ENCODE data around the gene TMEM204.
"Not testable (repeated sequence)": the region's sequence is repeated elsewhere in the genome, so short reads cannot be mapped to it uniquely, and the experiment has no call there.

TMEM204 gene

DNA sequence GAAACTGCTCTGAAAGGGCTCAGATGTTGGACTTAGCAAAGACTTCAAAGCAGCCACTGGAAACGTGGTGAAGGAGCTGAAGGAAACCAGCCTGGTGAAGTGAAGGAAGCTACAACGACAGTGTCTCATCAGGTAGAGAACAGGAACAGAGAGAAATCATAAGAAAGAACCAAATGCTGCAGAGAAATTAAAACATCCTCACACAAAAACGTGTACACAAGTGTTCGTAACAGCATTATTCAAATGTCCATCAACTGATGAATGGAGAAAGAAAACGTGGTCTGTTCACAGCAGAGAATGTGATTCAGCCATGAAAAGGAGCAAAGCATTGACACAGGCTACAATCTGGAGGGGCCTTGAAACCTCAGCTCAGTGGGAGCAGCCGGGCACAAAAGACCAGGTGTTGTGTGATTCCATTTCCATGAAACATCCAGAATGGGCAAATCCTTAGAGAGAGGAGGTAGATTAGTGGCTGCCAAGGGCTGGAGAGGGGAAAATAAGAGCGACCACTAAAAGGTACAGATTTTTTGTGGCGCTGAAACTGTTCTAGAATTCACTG, 51.5 kb downstream of the TMEM204 start:
- TF ChIP-seq, protein P1, sequence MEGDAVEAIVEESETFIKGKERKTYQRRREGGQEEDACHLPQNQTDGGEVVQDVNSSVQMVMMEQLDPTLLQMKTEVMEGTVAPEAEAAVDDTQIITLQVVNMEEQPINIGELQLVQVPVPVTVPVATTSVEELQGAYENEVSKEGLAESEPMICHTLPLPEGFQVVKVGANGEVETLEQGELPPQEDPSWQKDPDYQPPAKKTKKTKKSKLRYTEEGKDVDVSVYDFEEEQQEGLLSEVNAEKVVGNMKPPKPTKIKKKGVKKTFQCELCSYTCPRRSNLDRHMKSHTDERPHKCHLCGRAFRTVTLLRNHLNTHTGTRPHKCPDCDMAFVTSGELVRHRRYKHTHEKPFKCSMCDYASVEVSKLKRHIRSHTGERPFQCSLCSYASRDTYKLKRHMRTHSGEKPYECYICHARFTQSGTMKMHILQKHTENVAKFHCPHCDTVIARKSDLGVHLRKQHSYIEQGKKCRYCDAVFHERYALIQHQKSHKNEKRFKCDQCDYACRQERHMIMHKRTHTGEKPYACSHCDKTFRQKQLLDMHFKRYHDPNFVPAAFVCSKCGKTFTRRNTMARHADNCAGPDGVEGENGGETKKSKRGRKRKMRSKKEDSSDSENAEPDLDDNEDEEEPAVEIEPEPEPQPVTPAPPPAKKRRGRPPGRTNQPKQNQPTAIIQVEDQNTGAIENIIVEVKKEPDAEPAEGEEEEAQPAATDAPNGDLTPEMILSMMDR (IDR thresholded peaks at IDR 0.05; ENCODE audit: extremely low read depth, insufficient read depth, missing control alignments) = no peak
- no peak for DNase-seq (ENCODE audit: low spot score)
- in situ Hi-C loops (cut with MboI; ENCODE audit: low pct_unique_long_range_greater_than_20kb, low sequenced_read_pairs, unreplicated experiment) = no loop called here

DNA sequence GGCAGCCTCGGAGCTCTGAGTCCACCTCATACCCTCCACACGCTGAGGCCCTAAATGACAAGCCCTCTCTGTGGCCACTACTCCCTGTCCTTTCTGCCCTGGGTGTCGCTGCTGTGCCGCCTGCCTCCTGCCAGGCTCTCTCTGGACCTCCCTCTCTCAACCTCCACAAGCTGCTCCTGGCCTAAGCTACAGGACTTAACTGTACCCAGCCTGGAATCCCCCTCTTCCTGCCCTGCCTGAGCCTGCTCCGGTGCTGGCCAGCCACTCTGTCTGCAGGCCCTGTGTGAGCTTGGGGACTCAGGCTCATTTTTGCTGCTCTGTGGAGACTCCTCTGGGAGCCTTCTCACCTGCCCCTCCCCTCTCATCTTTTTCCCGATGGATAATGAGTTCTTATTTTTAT, 56.9 kb downstream of the TMEM204 start:
- TF ChIP-seq, protein P1 (IDR thresholded peaks at IDR 0.05; ENCODE audit: extremely low read depth, insufficient read depth, missing control alignments) = no peak
- in situ Hi-C loops (cut with MboI; ENCODE audit: low pct_unique_long_range_greater_than_20kb, low sequenced_read_pairs, unreplicated experiment) = no loop called here
- no peak for DNase-seq (ENCODE audit: low spot score)

DNA sequence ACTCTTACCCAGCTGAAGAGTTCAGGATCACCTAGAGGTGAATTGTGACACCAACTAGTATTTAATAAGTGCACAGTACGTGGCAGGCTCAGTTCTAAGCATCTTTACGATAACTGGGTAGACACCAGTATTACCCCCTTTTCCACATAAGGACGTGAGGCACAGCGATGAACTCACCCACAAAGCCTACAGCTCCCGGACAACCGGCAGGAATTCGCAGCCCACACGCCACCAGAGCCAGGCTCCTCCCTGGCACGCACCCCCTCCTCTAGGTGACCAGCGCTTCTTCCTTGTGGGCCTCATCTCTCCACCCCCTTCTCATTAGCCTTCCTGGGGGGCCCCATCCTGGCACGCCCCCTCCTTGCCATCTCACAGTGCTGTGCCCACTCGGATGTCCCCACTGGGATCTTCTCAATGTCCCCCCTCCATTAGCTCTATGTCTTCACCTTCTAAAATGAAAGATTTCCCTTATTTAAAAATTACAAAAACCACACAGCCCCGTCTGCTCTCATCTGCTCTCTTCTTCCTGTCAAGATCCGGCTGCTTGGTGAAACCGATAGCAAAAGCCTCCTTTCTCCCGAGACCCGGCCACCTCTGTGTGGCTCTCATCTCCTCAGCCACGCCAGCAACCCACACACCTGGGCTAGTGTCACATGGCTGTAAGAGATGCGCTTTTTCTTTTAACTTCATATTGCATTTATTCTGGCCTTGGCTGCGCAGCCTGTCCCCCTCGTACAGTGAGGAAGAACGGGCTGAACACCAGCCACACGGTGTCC, 57.7 kb downstream of the TMEM204 start:
- in situ Hi-C loops (cut with MboI; ENCODE audit: low pct_unique_long_range_greater_than_20kb, low sequenced_read_pairs, unreplicated experiment) = no loop called here
- no peak for DNase-seq (ENCODE audit: low spot score)
- TF ChIP-seq, protein P1 (IDR thresholded peaks at IDR 0.05; ENCODE audit: extremely low read depth, insufficient read depth, missing control alignments) = no peak

DNA sequence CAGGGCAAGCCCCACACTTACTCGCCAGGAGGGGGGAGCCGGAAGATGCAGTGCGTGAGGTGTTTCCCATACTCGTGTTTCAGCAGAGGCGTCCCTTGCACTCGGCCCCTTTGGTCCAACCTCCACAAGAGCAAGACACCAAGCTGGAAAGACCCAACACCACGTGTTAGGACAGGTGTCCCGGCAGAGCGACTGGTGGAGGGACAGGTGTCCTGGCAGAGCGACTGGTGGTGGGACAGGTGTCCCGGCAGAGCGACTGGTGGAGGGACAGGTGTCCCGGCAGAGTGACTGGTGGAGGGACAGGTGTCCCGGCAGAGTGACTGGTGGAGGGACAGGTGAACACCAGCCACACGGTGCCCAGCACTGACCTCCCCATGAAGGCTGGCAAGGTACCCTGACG, 59.0 kb downstream of the TMEM204 start:
- in situ Hi-C loops (cut with MboI; ENCODE audit: low pct_unique_long_range_greater_than_20kb, low sequenced_read_pairs, unreplicated experiment) = no loop called here
- TF ChIP-seq, protein P1 (IDR thresholded peaks at IDR 0.05; ENCODE audit: extremely low read depth, insufficient read depth, missing control alignments) = no peak
- no peak for DNase-seq (ENCODE audit: low spot score)

DNA sequence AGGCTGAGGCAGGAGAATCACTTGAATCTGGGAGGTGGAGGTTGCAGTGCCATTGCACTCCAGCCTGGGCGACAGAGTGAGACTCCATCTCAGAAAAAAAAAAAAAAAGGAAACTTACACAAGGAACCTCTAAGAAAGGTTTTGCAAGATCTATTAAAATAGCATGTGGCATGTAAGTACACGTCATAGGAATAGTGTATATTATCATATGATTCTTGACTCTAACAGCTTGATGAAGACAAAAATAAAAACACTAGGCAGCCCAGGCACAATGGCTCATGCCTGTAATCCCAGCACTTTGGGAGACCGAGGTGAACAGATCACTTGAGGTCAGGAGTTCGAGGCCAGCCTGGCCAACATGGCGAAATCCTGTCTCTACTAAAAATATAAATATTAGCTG, 62.0 kb downstream of the TMEM204 start:
- DNase-seq (ENCODE audit: low spot score); in situ Hi-C loops (cut with MboI; ENCODE audit: low pct_unique_long_range_greater_than_20kb, low sequenced_read_pairs, unreplicated experiment): not testable (repeated sequence)

DNA sequence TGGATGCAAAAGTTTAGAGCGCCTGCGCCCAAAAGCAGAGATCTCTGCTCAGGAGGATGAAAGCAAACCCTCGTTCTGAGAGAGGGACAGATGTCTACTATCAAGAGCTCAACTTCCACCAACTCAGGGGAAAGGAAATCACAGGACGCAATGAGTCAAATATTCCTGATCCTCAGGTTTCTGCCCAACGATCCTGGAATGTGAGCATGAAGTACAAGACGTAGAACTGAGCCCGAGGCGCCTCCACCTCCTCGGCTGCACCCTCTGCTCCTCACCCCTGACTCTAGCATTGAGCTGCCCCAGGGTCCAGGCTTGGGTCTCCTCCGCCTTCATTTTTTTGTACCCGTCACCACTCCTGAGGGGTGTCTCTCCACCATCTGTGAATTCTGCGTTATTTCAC, 63.0 kb downstream of the TMEM204 start:
- TF ChIP-seq, protein P1 (IDR thresholded peaks at IDR 0.05; ENCODE audit: extremely low read depth, insufficient read depth, missing control alignments) = no peak
- no peak for DNase-seq (ENCODE audit: low spot score)
- in situ Hi-C loops (cut with MboI; ENCODE audit: low pct_unique_long_range_greater_than_20kb, low sequenced_read_pairs, unreplicated experiment) = no loop called here

DNA sequence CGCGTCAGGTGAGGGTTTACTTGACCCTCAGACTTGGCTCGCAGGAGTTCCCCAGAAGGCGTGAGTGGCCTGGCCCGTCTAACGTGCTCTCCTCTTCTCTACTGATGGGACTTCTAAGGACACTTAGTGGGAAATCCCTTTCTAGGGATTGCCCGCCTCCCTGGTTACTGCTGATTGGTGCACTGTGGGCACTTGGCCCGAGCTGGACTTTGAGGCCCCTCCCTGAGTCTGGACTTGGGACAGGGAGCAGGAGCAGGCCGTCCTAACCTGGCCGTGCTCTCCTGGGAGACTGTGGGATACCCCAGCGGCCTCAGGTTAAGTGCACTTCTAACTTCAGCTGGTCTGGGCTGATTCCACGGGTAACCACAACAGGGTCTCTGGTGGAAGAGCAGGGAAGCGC, 63.7 kb downstream of the TMEM204 start:
- in situ Hi-C loops (cut with MboI; ENCODE audit: low pct_unique_long_range_greater_than_20kb, low sequenced_read_pairs, unreplicated experiment) = no loop called here
- TF ChIP-seq, protein P1 (IDR thresholded peaks at IDR 0.05; ENCODE audit: extremely low read depth, insufficient read depth, missing control alignments) = no peak
- DNase-seq (ENCODE audit: low spot score) = no peak

Measured in GM13977 (cell line).